ENCODE measurements around the gene XYLB. TPM values are rescaled to one million over a fixed set of nuclear protein-coding genes. Genes with fewer than 3 reads are reported as not detected.

XYLB gene
- total and polyA plus RNA-seq, 8 donors: 1.6 to 6.9 (median 4.5) TPM

DNA sequence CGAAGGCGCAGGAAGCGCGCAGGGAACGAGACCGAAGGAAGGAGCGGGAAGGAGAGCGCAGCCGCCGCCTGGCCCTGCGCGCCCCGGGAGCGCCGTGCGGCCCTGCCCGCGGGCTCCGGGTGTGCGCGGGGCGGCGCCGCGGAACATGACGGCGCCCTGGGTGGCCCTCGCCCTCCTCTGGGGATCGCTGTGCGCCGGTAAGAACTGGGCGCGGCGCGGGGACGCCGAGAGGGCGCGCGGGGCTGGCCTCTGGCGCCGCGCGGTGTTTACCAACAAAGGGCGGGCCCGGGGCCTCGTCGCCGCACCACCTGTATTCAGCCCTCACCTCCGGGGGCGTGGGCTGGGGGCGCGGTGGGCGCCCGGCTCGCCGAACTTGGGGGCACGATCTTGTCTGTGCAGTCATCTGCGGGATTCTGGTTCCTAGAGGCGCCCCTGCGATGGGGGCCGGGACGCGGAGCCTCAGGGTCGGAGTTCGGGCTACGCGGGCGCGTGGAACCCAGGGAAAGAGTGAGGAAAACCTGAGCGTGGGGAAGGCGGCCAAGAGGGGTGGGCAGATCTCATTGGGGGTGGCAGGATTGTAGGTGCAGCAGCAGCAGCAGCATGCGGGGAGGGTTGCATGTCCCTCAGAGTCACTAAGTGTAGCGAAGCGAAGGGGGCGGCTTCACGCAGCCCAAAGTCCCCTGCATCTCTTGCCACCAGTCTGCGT, 107.7 kb downstream of the XYLB start:
- peak overlapping the region; percentile 76 to 92 (median 90) for H3K27ac ChIP-seq
- H3K36me3 ChIP-seq: no peaks in the 10 kb centered on the region
- intact Hi-C loops (cut with DNase I): no loop called here
- no peaks in the 10 kb centered on the region for H3K27me3 ChIP-seq
- no peaks in the 10 kb centered on the region for H3K9me3 ChIP-seq
- DNase-seq: peak; percentile 34 to 85 (median 56)
- WGBS, 2 donors: 1% methylated on average over 44 to 78 of the region's 78 CpGs
- peak; percentile 8 to 46 (median 22) for ATAC-seq
- peaks cover 21 to 34% (median 30%) of the 10 kb centered on the region in 3 donors for H3K4me1 ChIP-seq
- FAIRE-seq: no peak
- H3K4me3 ChIP-seq: peak overlapping the region; percentile 57 to 83 (median 70)
- TF ChIP-seq CTCF (IDR thresholded peaks at IDR 0.05): no peak

- Histone ChIP-seq H3K9me3 (no peaks in the 10 kb centered on the region), H3K27me3 (no peaks in the 10 kb centered on the region), H3K36me3 (no peaks in the 10 kb centered on the region), H3K4me3 (peak overlapping the region; percentile 57 to 83 (median 70)), H3K4me1 (peaks cover 21 to 36% (median 32%) of the 10 kb centered on the region in 3 donors), H3K27ac (peak overlapping the region; percentile 76 to 92 (median 90))
- intact Hi-C loops (cut with DNase I): no loop called here
- ATAC-seq (peak; percentile 69 to 78 (median 75)), DNase-seq (peak; percentile 83 to 92 (median 88)), FAIRE-seq (no peak)
- WGBS, 2 donors: 0 to 1% methylated on average over 71 to 72 of the region's 72 CpGs
- TF ChIP-seq CTCF (IDR thresholded peaks at IDR 0.05): no peak
These were observed 108.5 kb downstream of the XYLB start for GRCh38 chr3:38454884-38455638.

GRCh38 chr3:38455639-38456430, 109.2 kb downstream of the XYLB start:
- intact Hi-C loops (cut with DNase I): no loop called here
- TF ChIP-seq CTCF (IDR thresholded peaks at IDR 0.05): no peak
- peak in 3 of 6 donors; percentile 31 to 49 (median 49) for DNase-seq
- H3K27ac ChIP-seq: peak overlapping the region; percentile 76 to 92 (median 90)
- no peaks in the 10 kb centered on the region for H3K27me3 ChIP-seq
- peaks cover 21 to 42% (median 39%) of the 10 kb centered on the region in 3 donors for H3K4me1 ChIP-seq
- no peaks in the 10 kb centered on the region for H3K9me3 ChIP-seq
- peak overlapping the region; percentile 57 to 83 (median 70) for H3K4me3 ChIP-seq
- FAIRE-seq: no peak
- peak in 3 of 4 donors; percentile 0 to 1 (median 1) for ATAC-seq
- H3K36me3 ChIP-seq: no peaks in the 10 kb centered on the region
- 8 to 12% methylated on average over 15 of the region's 15 CpGs for WGBS, 2 donors

GRCh38 chr3:38457111-38458003, 110.8 kb downstream of the XYLB start:
- ATAC-seq (no peak), DNase-seq (peak in 1 of 6 donors; percentile 40), FAIRE-seq (no peak)
- WGBS, 2 donors: 73 to 83% methylated on average over 9 of the region's 9 CpGs
- Histone ChIP-seq H3K9me3 (no peaks in the 10 kb centered on the region), H3K27me3 (no peaks in the 10 kb centered on the region), H3K4me3 (no peak overlapping the region), H3K36me3 (no peaks in the 10 kb centered on the region), H3K4me1 (peaks cover 21 to 44% (median 42%) of the 10 kb centered on the region in 3 donors), H3K27ac (no peak overlapping the region)
- intact Hi-C loops (cut with DNase I): no loop called here
- TF ChIP-seq CTCF (IDR thresholded peaks at IDR 0.05): no peak

Data from pancreas (tissue), 10 donors.